ENCODE results near the gene RNGTT.
"Not testable (repeated sequence)": the region's sequence is repeated elsewhere in the genome, so short reads cannot be mapped to it uniquely, and the experiment has no call there.

RNGTT gene

DNA sequence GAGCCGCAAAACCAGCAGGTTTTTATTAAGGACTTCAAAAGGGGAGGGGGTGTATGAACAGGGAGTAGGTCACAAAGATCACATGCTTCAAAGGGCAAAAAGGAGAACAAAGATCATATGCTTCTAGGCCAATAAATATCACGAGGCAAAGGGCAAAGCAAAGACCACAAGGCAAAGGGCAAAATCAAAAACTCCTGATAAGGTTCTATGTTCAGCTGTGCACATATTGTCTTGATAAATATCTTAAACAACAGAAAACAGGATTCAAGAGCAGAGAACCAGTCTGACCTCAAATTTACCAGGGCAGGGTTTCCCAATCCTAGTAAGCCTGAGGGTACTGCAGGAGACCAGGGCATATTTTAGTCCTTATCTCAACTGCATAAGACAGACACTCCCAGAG is 5.8 kb upstream of the RNGTT start:
- not testable (repeated sequence) for DNase-seq

DNA sequence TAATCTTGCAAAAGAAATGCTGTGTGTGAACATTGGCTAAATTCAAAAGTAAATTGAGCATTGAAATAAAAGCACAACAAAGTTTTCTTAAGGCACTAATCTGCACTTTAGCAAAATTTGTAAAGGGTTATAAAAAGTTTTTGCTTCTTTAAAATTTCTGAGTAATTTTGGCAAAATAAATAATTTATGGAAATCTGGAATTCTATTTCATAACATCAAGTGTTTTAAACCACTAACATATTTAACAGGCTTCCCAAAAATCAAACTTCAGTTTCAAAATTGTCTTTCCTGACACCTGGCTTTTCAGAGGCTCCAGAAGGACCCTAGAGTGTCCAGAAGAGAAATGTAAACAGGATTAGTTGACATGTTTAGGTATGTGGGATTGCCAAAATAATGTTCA is 4.5 kb upstream of the RNGTT start:
- DNase-seq, result no peak

DNA sequence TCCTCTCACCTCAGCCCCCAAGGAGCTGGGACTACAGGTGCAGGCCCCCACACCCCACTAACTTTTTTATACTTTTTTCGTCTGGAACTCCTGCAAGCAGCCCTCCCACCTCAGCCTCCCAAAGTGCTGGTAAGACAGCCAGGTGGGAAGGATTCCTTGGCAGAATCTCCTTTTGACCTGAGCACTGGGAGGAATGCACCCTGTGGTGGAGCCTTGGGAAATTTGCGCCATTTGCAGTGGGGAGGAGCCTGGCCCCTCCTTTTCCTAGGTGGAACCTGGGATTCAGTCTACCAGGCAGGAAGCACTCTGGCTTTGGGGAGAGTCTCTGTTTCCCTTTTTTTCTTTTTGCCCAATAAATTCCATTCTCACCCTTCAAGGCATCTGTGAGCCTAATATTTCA is 2.3 kb upstream of the RNGTT start:
- no peak for DNase-seq

DNA sequence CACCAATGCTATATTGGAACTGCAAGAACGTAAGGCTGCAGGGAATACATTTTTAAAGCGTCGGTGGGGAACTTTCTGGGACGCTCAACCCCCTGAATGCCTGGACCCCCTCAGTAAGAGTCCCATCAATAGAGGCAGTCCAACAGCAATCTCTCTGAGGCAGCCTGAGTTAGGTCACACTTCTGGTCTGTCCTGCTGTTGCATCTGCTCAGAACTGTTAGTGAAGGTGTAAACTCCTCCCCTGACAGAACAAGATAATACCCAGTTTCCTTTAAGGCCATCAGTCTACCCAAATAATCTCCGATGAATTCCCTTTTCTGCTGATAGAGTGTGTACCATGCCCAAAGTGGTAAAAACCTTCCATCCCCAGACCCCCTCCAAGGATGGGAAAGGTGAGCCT is 1.1 kb upstream of the RNGTT start:
- DNase-seq, result no peak

DNA sequence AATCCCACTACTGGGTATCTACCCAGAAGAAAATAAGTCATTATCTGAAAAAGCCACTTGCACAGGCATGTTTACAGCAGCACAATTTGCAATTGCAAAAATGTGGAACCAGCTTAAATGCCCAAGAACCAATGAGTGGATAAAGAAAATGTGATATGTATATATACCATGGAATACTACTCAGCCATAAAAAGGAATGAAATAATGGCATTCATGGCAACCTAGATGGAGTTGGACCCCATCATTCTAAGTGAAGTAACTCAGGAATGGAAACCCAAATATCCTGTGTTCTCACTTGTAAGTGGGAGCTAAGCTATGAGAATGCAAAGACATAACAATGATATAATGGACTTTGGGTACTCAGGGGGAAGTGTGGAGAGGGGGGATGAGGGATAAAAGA is 4.6 kb downstream of the RNGTT start:
- no peak for DNase-seq

DNA sequence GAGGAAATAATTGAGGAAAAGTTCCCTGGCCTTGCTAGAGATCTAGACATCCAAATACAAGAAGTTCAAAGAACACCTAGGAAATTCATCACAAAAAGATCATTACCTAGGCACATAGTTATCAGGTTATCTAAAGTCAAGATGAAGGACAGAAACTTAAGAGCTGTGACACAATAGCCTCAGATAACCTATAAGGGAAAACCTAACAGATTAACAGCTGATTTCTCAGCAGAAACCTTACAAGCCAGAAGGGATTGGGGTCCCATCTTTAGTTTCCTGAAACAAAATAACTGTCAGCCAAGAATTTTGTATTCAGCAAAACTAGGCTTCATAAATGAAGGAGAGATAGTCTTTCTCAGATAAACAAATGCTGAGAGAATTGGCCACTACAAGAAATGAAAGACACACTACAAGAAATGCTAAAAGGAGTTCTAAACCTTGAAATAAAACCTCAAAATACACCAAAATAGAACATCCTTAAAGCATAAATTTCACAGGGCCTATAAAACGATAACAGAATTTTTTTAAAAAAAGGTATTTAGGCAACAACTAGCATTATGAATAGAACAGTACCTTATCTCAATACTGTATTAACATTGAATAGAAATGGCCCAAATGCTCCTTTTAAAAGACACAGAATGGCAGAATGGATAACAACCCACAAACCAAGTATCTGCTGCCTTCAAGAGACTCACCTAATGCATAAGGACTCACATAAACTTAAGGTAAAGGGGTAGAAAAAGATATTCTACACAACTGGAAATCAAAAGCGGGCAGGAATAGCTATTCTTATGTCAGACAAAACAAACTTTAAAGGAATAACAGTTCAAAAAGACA is 9.7 kb downstream of the RNGTT start:
- DNase-seq, result no peak

DNA sequence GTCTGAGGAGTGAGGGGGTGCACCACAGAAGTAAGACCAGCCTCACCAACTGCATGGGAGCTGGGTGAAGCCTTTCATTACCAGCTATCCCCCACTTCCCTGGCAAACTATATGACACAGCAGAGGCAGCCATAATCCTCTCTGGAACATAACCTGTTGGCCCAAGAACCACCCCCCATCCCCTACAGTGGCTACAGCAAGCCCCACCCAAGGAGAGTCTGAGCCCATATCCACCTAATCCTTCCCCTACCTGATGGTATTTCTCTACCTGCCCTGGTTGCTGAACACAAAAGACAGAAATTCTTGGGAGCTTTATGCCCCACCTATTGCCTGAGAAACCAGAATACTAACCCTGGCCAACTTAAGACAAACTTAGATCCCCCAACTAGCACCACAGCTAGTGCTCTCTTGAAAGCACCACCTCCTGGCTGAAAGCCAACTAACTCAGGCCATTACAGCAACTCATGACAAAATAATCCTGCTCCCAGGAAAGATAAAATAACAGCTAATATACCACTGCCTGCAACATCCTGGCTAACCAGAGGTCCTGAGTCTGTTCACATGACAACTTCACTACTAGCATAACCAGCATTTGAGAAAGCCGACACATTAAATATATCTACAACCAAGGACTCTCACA is 11.2 kb downstream of the RNGTT start:
- no peak for DNase-seq

DNA sequence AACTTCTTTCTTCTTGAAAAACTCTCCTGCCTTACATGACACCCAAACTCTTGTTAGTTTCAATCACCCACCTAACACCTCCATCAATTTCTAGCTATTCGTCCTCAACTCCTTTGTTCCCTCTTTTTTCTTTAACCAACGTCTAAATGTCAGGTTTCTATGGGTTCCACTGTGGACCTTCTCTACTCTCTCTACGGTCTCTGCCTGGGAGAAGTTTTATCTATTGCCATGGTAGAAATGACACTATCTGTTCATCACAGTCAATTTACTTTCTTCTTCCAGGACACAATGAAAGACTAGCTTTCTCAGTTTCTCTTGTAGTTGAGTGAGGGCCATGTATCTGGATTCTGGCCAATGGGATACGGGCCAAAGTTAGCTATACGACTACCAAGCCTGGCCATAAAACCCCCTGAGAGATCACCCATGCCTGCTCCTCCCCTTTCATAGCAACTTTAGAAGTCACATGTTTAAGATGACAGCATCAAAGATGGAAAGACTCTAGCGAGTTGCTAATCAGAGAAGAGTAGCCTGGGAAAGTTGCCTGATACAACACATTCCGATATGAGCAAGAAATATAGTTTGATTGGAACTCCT is 17.9 kb downstream of the RNGTT start:
- DNase-seq, result no peak

DNA sequence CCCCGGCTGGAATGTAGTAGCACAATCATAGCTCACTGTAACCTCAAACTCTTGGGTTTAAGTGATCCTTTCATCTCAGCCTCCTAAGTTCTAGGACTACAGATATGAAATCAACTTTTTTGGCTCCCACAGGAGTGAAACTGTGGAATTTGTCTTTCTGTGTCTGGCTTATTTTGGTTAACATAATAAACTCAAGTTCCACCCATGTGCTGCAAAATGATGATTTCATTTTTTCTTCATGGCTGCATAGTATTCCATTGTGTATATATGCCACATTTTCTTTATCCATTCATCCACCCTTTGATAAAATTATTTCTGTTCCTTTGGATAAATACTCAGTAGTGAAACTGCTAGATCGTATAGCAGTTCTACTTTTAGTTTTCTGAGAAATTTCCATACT is 29.9 kb downstream of the RNGTT start:
- no peak for DNase-seq

DNA sequence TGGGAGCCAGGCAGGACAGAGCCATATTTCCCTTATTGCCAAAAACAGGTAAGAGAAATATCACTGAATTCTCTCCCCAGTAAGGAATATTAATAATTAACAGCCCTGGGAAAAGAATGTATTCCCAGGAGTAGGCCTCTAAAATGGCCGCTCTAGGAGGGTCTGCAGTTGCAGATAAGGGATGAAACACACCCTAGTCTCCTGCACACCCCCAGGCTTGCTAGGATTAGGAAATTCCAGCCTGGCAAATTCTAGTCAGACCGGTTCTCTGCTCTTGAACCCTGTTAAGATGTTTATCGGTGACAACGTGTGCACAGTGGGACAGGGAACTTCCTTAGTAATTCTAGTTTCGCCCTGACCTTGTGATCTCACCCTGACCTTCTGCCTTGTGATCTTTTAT is 31.4 kb downstream of the RNGTT start:
- not testable (repeated sequence) for DNase-seq

DNA sequence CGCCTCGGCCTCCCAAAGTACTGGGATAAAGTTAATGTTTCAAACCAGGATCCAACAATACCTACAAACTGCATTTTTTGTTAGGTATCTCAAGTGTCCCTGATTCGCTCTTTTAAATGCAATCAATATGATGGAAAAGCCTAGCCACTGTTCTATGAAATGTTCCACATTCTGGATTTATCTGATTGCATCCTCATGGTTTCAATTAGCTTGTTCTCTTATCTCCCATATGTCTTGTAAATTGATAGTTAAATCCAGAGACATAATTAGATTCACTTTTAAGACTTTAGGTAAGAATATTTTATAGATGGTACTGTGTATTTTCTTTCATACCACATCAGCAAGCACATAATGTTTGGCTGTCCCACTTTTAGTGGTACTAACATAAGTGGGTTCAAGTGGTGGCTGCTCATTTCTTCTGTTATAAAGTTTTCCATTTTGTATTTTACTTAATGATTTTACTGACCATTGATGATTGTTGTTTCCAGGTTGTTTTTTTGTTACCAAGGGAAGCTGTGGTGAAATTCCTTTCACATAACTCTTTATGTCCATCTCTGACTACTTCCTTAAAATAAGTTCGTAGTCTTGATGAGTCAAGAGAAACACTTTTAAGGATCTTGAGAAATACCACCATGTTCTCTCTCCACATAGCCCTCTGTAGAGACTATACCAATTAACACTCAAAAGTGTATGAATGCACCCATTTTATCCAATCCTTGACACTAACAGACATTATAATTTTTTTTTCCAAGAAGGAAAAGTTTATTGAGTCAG is 40.5 kb downstream of the RNGTT start:
- no peak for DNase-seq

DNA sequence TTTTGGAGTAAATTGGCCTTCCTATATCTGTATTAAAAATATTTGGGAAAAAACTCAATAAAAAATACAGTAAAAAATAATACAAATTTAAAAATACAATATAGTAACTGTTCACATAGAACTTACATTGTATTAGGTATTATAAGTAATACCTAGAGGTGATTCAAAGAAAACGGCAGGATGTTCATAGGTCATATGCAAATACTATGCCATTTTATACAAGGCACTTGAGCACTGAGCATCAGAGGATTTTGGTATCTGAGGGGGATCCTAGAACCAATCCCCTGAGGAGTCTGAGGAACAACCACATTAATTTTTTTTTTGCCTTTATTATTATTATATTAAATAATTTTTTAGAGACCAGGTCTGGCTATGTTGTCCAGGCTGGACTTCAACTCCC is 41.7 kb downstream of the RNGTT start:
- no peak for DNase-seq

DNA sequence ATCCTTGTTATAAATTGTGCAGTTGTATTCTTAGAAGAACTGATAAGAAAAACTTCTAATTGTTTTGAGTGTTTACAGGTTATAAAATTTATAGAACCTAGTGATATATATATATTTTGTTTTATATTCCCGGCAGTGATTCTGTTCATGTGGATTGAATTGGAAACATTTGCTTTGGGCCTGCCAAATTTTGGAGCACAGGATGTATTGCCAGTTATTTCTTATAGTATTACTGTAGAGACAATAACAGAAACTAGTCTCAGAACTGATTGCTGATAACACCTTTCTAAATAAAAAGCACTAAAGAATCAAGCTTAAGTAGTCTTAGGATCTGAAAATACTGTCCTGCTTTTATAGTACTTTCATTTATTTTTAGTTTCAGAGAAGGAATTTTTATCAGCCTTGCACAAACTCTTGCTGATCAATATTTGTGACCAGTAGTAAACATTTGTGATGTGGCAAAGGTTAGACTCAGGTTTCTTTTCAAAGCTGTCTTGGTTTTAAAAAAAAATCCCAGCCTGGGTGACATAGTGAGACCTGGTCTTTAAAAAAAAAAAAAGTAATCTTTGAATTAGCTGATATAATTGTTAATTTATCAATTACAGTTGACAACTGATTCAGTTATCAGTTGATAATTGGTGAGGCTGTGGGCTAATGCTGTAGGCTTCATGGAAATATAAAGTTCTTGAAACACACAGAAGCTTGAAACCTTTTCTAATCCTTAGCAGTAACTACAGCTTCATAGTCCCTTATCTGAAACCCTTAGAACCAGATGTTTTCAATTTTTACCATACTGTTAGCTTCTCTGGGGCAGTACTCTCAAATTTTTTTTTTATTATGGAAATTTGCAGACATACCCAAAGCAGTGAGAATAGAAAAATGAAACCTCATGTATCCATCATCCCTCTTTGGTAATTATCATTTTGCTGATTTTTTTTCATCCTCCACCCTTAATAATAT is 42.4 kb downstream of the RNGTT start:
- no peak for DNase-seq

DNA sequence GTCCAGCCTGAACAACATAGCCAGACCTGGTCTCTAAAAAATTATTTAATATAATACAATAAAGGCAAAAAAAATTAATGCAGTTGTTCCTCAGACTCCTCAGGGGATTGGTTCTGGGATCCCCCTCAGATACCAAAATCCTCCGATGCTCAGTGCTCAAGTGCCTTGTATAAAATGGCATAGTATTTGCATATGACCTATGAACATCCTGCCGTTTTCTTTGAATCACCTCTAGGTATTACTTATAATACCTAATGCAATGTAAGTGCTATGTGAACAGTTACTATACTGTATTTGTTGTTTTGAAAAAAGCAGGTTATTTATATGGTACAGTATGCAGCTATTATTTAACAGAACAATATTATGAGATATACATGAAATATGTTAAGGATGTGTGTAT is 43.3 kb downstream of the RNGTT start:
- DNase-seq, result no peak

DNA sequence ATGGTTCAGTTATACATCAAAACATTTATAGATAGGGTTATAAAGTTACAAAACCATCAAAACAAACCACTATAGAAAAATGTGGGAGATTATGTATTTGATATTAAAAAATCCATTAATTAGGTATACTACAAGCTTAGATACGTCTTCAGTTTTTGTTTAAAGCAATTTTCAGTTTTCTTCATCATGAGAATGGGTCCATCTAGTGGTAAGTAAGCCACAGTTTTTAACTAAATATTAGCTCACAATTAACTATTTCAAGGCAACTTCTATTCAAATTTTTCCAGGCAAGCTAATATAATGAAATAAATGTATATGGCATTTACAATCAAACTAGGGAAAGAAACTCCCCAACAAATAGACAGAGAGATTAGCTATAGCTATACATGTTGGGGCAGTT is 44.4 kb downstream of the RNGTT start:
- DNase-seq, result no peak

DNA sequence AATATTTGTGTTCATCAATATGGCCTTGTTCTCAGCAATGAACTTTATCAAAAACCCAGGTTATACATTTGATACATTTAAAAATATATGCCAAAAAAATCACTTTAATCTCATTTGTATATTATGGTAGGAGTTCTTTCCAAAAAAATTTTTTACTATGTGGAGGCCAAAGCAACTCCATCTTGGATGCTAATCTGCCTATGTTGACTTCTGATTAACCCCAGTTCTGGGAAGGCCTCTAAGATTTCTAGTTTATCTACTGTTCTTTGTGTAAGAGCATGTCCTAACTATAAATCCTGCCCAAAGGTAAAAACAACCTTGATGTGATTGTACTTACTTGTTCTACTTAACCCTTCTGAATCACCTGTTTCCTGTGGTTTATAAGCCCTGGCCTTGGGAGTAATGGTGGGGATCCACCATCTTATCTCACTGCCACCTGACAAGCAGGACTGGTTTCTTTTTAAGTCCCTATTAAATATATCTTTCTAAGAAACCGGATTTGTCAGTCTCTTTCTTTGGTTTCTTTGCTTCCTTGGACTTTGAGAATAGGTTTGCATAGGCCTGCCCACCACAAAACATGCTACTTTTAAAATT is 46.7 kb downstream of the RNGTT start:
- no peak for DNase-seq

DNA sequence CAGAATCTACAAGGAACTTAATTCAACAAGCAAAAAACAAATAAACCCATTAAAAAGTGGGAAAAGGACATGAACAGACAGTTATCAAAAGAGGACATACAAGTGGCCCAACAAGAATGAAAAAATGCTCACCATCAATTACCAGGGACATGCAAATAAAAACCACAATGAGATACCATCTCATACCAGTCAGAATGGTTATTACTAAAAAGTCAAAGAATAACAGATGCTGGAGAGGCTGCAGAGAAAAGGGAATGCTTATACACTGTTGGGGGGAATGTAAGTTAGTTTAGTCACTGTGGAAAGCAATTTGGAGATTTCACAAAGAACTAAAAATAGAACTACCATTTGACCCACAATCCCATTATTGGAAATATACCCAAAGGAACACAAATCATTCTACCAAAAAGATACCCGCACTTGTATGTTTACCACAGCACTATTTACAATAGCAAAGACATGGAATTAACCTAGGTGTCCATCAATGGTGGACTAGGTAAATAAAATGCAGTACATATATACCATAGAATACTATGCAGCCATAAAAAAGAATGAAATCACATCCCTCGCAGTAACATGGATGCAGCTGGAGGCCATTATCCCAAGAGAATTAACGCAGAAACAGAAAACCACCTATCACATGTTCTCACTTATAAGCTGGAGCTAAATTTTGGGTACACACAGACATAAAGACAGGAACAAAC is 48.4 kb downstream of the RNGTT start:
- DNase-seq, result no peak

DNA sequence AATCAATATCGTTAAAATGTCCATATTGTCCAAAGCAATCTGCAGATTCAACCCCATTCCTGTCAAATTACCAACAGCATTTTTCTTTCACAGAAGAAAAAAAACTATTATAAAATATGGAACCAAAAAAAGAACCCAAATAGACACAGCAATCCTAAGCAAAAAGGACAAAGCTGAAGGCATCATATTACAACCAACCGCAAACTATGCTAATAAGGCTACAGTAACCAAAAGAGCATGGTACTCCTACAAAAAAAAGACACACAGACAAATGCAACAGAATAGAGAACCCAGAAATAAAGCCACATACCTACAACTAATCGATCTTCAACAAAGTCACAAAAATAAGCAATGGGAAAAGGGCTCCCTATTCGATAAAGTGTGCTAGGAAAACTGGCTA is 49.2 kb downstream of the RNGTT start:
- no peak for DNase-seq

DNA sequence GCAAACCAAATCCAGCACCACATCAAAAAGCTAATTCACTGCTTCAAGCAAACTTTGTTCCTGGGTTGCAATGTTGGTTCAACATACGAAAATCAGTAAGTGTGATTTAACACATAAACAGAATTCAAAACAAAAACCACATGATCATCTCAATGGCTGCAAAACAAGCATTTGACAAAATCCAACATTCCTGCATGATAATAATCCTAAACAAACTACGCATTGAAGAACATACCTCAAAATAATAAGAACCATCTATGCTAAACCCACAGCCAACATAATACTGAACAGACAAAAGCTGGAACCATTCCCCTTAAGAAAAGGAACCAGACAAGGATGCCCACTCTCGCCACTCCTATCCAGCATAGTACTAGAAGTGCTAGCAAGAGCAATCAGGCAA is 49.9 kb downstream of the RNGTT start:
- no peak for DNase-seq

DNA sequence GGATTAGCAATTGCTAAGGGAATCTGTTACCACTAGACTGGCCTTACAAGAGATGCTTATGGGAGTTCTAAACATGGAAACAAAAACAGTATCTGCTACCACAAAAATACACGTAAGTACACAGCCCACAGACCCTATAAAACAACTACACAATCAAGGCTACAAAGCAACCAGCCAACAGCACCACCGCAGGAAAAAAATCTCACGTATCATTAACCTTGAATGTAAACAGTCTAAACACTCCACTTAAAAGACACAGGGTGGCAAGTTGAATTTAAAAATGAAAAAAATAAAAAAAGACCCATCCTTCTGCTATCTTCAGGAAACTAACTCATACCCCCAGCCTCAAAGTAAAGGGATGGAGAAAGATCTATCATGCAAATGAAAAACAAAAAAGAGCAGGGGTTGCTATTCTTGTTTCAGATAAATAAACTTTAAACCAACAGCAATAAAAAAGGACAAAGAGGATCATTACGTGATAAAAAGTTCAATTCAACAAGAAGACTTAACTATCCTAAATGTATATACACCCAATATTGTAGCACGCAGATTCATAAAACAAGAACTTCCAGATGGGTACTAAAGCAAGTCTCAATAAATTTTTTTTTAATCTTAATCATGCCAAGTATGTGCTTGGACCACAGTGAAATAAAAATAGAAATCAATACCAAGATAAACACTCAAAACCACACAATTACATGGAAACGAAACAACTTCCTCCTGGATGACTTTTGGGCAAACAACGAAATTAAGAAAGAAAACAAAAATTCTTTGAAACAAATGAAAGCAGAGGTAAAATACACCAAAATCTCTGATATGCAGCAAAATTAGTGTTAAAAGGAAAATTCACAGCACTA is 52.3 kb downstream of the RNGTT start:
- DNase-seq, result no peak

All from T-helper 1 cell (primary cell).